Mammary epithelial cell (primary cell): ENCODE data around the gene SKI.

ENCODE experiments used
- EZH2 ChIP-seq: IDR thresholded peaks from 2 replicates; pipeline ENCODE4 v1.6.1; 2012; ENCODE audit warnings: low read length, inconsistent platforms, borderline replicate concordance
- TF ChIP-seq, protein P1 (sequence below), 2 donors: IDR thresholded peaks in 1 of 2; conservative IDR thresholded peaks in 1 of 2; 2 replicates each; pipeline ENCODE4 v1.5.1; 2011 to 2012; ENCODE audit warnings: inconsistent platforms in 2 of 2, low read length in 2 of 2, mild to moderate bottlenecking in 2 of 2, control low read depth in 1 of 2, low read depth in 1 of 2; ENCODE audit not compliant: insufficient read depth in 1 of 2; ENCODE audit errors: extremely low read depth in 1 of 2

DNA sequence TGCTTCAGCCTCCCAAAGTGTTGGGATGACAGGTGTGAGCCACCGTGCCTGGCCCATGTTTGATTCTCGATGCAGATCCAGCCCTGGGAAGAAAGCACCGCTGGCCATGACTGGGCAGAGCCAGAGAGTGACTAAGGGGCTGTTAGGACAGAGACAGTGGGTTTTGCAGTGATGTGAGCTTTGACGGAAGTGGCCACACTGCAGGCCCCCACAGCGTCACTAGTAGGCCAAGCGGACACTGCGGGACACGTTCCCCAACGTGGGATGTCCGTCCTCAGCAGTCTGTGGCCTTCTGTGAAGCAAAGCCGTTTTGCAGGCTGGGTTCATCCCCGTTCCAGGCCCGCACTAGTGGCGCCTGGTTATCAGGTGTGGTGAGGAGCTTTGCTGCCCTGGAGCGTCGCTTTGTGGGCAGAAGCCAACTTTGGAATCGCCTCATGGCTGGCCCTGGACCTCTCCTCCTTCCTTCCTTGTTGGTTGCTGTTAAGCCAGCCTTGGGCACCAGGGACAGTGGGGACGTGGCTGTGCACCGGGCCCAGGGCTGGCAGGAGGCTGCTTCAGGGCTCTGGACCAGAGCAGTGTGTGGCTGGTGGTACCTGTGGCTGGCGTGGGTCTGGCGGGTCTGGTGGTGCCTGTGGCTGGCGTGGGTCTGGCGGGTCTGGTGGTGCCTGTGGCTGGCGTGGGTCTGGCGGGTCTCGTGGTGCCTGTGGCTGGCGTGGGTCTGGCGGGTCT is 41.2 kb downstream of the SKI start:
- TF ChIP-seq, protein P1, sequence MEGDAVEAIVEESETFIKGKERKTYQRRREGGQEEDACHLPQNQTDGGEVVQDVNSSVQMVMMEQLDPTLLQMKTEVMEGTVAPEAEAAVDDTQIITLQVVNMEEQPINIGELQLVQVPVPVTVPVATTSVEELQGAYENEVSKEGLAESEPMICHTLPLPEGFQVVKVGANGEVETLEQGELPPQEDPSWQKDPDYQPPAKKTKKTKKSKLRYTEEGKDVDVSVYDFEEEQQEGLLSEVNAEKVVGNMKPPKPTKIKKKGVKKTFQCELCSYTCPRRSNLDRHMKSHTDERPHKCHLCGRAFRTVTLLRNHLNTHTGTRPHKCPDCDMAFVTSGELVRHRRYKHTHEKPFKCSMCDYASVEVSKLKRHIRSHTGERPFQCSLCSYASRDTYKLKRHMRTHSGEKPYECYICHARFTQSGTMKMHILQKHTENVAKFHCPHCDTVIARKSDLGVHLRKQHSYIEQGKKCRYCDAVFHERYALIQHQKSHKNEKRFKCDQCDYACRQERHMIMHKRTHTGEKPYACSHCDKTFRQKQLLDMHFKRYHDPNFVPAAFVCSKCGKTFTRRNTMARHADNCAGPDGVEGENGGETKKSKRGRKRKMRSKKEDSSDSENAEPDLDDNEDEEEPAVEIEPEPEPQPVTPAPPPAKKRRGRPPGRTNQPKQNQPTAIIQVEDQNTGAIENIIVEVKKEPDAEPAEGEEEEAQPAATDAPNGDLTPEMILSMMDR (conservative IDR thresholded peaks at IDR 0.05 in 1 of 2, IDR thresholded peaks at IDR 0.05 in 1 of 2; ENCODE audit: extremely low read depth in 1 of 2, insufficient read depth in 1 of 2, low read depth in 1 of 2, low read length in 2 of 2) = no peak
- no peak for TF ChIP-seq EZH2
